Fibroblast of lung (primary cell): Measurements from ENCODE around the gene LMAN1L.

Source experiments
- CTCF ChIP-seq, 2 donors: IDR thresholded peaks in 1 of 2; conservative IDR thresholded peaks in 1 of 2; 1 replicate in 1 of 2; 2 replicates in 1 of 2; pipeline ENCODE4 v1.5.1; 2011 to 2012; ENCODE audit warnings: low read length in 2 of 2, control low read depth in 1 of 2, inconsistent platforms in 1 of 2, low read depth in 1 of 2, mild to moderate bottlenecking in 1 of 2
- EZH2 ChIP-seq: IDR thresholded peaks from 2 replicates; pipeline ENCODE4 v1.5.1; 2012; ENCODE audit warnings: low read length, control low read depth, mild to moderate bottlenecking; ENCODE audit errors: missing control alignments

- TF ChIP-seq CTCF (conservative IDR thresholded peaks at IDR 0.05 in 1 of 2, IDR thresholded peaks at IDR 0.05 in 1 of 2; ENCODE audit: low read depth in 1 of 2, low read length in 2 of 2) (no peak), EZH2 (no peak)
Measured at GRCh38 chr15:74786551-74787165, 26.0 kb upstream of the LMAN1L start.
